Progenitor cell of endocrine pancreas (in vitro differentiated cells): ENCODE measurements around the gene NPL. TPM values are rescaled to one million over a fixed set of nuclear protein-coding genes. Genes with fewer than 3 reads are reported as not detected.

ENCODE experiments used
- DNase-seq: peaks from one replicate; pipeline ENCODE4 v3.0.0; 2021; ENCODE audit warnings: low spot score; ENCODE audit not compliant: unreplicated experiment
- H3K27ac Mint-ChIP-seq: 2 replicates; pipeline ENCODE4 v1.8.0; 2021; ENCODE audit warnings: mild to moderate bottlenecking, moderate library complexity, mixed read lengths
- H3K27me3 Mint-ChIP-seq: 2 replicates; pipeline ENCODE4 v1.8.0; 2021; ENCODE audit warnings: mixed read lengths
- H3K36me3 Mint-ChIP-seq: 2 replicates; pipeline ENCODE4 v1.8.0; 2022; ENCODE audit warnings: mixed read lengths; ENCODE audit not compliant: insufficient read depth
- H3K4me1 Mint-ChIP-seq: 2 replicates; pipeline ENCODE4 v1.8.0; 2021; ENCODE audit warnings: low read depth, mixed read lengths
- H3K4me3 Mint-ChIP-seq: 2 replicates; pipeline ENCODE4 v1.8.0; 2021; ENCODE audit warnings: low read depth, mild to moderate bottlenecking, moderate library complexity, mixed read lengths
- H3K9me3 Mint-ChIP-seq: 2 replicates; pipeline ENCODE4 v1.8.0; 2021; ENCODE audit warnings: low read depth, mixed read lengths
- total RNA-seq: library from RNA; stranded (reverse); gene quantifications from 2 replicates; pipeline ENCODE4 v1.2.1, GENCODE V29; 2021
- TF ChIP-seq, protein P1 (sequence below): fragments of 200-600 bp; sonication (generic); IDR thresholded peaks from one replicate; pipeline ENCODE4 v1.5.0; 2021; ENCODE audit warnings: antibody characterized with exemption, mild to moderate bottlenecking; ENCODE audit not compliant: unreplicated experiment

Gene NPL
- total RNA-seq, 1 donor from 2014 or later = 2.0 TPM

DNA sequence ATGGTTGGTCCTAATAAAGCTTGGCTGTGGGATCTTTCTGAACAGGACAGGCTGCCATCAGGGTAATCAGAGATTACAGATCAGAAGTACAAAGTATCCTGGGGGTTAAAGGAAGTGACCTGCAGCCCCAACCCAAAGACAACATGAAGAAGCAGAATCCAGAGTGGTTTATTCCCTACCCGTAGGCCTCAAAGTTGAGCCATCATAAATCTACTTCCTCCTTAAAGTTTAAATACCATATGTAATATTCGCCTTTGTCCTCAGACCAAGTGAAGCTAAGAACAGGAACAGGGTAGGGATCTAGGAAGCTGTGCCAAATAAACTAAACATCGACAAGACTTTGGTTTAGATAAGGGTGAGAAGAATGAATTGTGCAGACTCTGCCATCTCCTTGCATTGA is 33.6 kb downstream of the NPL start:
- H3K4me3 Mint-ChIP-seq = no peak overlapping the region
- peaks cover under 1% of the 10 kb centered on the region for H3K4me1 Mint-ChIP-seq

DNA sequence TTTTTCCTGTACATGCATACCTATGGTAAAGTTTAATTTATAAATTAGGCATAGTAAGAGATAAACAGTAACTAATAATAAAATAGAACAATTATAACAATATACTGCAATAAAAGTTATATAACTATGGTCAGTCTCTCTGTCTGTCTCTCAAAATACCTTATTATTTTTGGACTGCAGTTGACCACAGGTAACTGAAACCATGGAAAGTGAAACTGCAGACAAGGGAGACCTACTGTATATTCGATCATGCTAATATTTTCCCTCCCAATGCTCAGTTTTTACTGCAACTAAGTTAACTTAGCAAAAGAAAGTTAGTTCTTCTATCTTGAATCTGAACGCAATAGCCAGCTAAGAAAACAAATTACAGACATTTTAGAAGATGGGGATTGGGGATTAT is 37.3 kb downstream of the NPL start:
- Mint-ChIP-seq H3K9me3 (no peaks in the 10 kb centered on the region), H3K36me3 (no peaks in the 10 kb centered on the region), H3K27ac (no peak overlapping the region), H3K4me3 (no peak overlapping the region), H3K27me3 (no peaks in the 10 kb centered on the region), H3K4me1 (peaks cover 5% of the 10 kb centered on the region)
- TF ChIP-seq, protein P1, sequence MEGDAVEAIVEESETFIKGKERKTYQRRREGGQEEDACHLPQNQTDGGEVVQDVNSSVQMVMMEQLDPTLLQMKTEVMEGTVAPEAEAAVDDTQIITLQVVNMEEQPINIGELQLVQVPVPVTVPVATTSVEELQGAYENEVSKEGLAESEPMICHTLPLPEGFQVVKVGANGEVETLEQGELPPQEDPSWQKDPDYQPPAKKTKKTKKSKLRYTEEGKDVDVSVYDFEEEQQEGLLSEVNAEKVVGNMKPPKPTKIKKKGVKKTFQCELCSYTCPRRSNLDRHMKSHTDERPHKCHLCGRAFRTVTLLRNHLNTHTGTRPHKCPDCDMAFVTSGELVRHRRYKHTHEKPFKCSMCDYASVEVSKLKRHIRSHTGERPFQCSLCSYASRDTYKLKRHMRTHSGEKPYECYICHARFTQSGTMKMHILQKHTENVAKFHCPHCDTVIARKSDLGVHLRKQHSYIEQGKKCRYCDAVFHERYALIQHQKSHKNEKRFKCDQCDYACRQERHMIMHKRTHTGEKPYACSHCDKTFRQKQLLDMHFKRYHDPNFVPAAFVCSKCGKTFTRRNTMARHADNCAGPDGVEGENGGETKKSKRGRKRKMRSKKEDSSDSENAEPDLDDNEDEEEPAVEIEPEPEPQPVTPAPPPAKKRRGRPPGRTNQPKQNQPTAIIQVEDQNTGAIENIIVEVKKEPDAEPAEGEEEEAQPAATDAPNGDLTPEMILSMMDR = no peak
- no peak for DNase-seq

More for the DNA sequence above, 33.6 kb downstream of the NPL start:
- TF ChIP-seq, protein P1 = no peak
- Mint-ChIP-seq H3K27ac (no peak overlapping the region), H3K27me3 (no peaks in the 10 kb centered on the region), H3K9me3 (no peaks in the 10 kb centered on the region), H3K36me3 (no peaks in the 10 kb centered on the region)
- DNase-seq = no peak

DNA sequence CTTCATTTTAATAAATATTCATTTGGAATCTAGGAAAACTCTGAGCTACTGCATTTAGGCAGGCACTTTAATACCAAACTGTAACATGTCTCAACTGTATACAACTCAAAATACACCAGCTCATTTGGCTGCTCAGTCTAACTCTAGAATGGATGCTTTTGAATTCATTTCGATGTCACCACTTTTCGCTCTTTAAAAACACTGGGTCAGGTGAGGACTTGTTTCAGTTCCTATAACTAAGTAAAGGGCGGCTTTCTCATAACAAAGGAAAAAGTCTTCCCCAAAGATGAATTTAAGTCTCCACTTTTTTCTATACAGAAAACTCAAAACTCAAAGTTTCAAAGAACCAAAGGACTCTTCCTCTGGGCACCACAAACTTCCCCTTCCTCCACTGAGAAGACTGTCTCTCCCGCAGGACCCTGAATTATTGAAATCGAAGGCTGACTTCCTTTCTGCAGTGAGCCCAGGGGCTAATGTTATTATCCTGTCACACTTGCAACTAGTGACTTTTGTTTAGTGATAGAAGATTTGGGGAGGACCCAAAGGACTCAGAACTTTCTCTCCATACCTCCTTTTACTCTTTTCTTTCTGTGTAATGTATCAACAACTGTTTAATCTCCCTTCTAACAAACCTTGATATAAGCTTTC is 39.8 kb downstream of the NPL start:
- TF ChIP-seq, protein P1 = no peak
- Mint-ChIP-seq H3K4me1 (peaks cover 5% of the 10 kb centered on the region), H3K27me3 (no peaks in the 10 kb centered on the region), H3K27ac (no peak overlapping the region), H3K36me3 (no peaks in the 10 kb centered on the region), H3K4me3 (no peak overlapping the region), H3K9me3 (no peaks in the 10 kb centered on the region)
- DNase-seq = no peak

DNA sequence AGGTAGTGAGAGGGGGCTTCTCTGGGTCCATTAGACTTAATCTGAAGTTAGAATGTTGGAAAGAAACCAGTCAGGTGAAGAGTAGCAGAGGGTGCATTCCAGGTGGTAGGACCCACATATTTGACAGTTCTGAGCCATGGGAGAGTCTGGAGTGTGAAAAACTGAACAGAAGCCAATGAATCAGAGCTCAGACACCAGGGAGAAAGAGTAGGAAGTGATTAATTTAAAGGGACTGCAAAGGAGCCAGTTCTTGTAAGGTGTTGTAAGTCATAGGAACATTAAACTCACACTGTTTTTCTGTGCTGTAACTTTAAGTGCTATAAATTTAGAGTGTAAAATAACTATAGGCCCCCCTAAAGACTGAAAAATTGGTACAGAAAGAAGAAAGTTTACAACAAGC is 43.7 kb downstream of the NPL start:
- TF ChIP-seq, protein P1 = no peak
- no peak for DNase-seq
- H3K9me3 Mint-ChIP-seq = no peaks in the 10 kb centered on the region
- no peak overlapping the region for H3K27ac Mint-ChIP-seq
- no peaks in the 10 kb centered on the region for H3K27me3 Mint-ChIP-seq
- no peak overlapping the region for H3K4me3 Mint-ChIP-seq
- H3K4me1 Mint-ChIP-seq = peaks cover 3% of the 10 kb centered on the region
- no peaks in the 10 kb centered on the region for H3K36me3 Mint-ChIP-seq

- Mint-ChIP-seq H3K9me3 (no peaks in the 10 kb centered on the region), H3K4me1 (peaks cover 4% of the 10 kb centered on the region), H3K27me3 (no peaks in the 10 kb centered on the region), H3K36me3 (no peaks in the 10 kb centered on the region), H3K27ac (no peak overlapping the region), H3K4me3 (no peak overlapping the region)
- DNase-seq = no peak
- TF ChIP-seq, protein P1 = no peak
These were observed 44.8 kb downstream of the NPL start for GRCh38 chr1:182834326-182834725.
